ENCODE results near the gene VAV1.
"Not testable (repeated sequence)": the region's sequence is repeated elsewhere in the genome, so short reads cannot be mapped to it uniquely, and the experiment has no call there.

Gene VAV1

DNA sequence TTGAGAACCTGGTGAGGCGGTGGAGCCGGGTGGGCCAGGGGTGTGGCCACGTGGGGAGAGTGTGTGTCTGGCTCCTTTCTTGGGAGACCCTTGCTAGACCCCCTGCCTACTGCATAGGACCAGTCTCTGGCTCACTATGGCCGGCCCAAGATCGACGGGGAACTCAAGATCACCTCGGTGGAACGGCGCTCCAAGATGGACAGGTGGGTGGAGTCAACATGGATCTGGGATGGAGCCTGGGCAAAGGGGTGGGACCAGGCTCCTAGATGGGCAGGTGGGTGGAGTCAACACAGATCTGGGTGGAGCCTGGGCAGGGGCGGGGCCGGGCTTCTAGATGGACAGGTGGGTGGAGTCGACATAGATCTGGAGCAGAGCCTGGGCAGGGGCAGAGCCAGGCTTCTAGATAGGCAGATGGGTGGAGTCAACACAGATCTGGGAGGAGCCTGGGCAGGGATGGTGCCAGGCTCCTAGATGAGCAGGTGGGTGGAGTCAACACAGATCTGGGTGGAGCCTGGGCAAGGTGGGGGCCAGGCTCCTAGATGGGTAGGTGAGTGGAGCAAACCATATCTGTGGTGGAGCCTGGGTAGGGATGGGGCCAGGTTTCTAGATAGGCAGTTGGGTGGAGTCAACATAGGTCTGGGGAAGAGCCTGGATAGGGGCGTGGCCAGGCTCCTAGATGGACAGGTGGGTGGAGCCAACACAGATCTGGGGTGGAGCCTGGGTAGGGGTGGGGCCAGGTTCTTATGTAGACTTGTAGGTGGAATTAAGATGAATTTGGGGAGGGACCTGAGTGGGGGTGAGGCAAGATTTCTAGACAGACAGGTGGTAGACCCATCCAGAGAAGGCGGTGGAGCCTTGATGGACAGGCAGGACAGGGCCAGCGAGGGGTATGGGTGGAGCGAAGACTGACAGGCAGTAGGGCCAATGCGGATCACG lies 56.5 kb downstream of the VAV1 start:
- ATAC-seq (peak; percentile 83), DNase-seq (peak; percentile 41 to 47)
- Mint-ChIP-seq H3K9me3 (no peaks in the 10 kb centered on the region), H3K4me1 (peaks cover 14% of the 10 kb centered on the region), H3K4me3 (no peak overlapping the region), H3K27ac (peak overlapping the region; percentile 31 to 61), H3K27me3 (no peaks in the 10 kb centered on the region)

DNA sequence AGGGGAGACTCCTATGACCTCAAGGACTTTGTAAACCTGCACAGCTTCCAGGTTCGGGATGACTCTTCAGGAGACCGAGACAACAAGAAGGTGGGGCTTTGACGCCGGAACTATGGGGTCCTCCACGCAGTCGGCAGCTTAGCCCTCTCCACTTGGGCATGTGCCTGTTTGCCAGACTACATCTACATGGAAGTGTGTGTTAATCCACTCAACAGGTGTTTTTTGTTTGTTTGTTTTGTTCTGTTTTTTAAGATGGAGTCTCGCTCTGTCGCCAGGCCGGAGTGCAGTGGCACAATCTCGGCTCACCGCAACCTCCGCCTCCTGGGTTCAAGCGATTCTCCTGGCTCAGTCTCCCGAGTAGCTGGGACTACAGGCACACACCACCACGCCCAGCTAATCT lies 57.3 kb downstream of the VAV1 start:
- H3K4me1 Mint-ChIP-seq: peaks cover 14% of the 10 kb centered on the region
- ATAC-seq, DNase-seq, H3K4me3 Mint-ChIP-seq, H3K27me3 Mint-ChIP-seq, H3K27ac Mint-ChIP-seq, H3K9me3 Mint-ChIP-seq: not testable (repeated sequence)

DNA sequence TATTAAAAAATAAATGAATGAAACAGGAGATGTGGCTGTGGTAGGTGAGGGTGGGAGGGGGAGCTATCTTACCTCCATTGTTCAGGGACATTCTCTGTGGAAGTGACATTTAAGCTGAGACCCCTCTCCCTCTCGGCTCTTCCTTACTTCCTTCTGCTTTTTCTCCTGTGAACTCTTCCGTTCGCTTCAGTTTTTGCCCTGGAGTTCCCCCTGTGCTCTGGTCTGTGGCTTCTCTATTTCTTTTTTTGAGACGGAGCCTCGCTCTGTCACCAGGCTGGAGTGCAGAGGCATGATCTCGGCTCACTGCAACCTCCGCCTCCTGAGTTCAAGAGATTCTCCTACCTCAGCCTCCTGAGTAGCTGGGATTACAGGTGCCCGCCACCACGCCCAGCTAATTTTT lies 58.6 kb downstream of the VAV1 start:
- not testable (repeated sequence) for DNase-seq, H3K4me3 Mint-ChIP-seq, H3K9me3 Mint-ChIP-seq, H3K27me3 Mint-ChIP-seq, ATAC-seq
- Mint-ChIP-seq H3K27ac (peak overlapping the region in 1 of 2 donors; percentile 92), H3K4me1 (peaks cover 15% of the 10 kb centered on the region)

DNA sequence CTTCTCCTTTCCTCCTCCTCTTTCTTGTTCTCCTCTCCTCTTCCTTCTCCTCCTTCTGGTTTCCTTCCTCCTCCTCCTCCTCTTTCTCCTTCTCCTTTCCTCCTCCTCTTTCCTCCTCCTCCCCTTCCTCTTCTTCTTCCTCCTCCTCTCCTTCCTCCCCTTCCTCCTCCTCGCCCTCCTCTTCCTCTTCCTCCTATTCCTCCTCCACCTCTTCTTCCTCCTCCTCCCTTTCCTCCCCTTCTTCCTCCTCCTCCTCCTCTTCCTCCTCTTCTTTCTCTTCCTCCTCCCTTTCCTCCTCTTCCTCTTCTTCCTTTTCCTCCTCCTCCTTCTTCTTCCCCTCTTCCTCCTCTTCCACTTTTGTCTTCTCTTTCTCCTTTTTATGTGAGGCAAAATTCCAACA lies 59.9 kb downstream of the VAV1 start:
- ATAC-seq: no peak
- Mint-ChIP-seq H3K4me1 (peaks cover 29% of the 10 kb centered on the region), H3K27me3 (no peaks in the 10 kb centered on the region), H3K9me3 (no peaks in the 10 kb centered on the region), H3K27ac (peak overlapping the region; percentile 50 to 66), H3K4me3 (no peak overlapping the region)
- no peak for DNase-seq

DNA sequence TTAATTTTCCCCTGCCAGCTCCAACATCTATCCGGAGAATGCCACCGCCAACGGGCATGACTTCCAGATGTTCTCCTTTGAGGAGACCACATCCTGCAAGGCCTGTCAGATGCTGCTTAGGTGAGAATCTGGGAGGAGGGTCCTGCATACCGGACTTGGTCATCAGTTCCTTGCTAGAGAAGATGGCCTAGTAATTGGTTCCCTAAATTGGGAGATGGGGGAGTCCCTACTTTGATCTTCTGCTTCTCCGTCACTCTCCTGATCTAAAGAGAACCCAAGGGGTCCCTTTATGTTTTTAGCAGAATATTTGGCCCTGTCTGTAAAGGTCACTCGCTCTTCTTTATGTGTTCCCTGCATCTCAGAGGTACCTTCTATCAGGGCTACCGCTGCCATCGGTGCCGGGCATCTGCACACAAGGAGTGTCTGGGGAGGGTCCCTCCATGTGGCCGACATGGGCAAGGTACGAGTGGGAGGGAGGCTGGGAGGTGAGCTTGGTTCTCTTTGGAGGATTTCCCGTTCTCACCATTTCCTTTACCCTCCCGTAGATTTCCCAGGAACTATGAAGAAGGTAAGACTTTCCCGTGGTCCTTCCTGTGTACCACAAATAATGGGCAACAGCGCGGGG lies 60.8 kb downstream of the VAV1 start:
- Mint-ChIP-seq H3K27me3 (no peaks in the 10 kb centered on the region), H3K9me3 (no peaks in the 10 kb centered on the region), H3K4me1 (peaks cover 33% of the 10 kb centered on the region), H3K27ac (no peak overlapping the region), H3K4me3 (no peak overlapping the region)
- DNase-seq (no peak), ATAC-seq (no peak)

- Mint-ChIP-seq H3K4me3 (no peak overlapping the region), H3K27me3 (no peaks in the 10 kb centered on the region), H3K27ac (no peak overlapping the region), H3K9me3 (no peaks in the 10 kb centered on the region), H3K4me1 (peaks cover 27% of the 10 kb centered on the region)
- ATAC-seq: no peak
- DNase-seq: no peak
These were observed 61.9 kb downstream of the VAV1 start for GRCh38 chr19:6834433-6834832.

DNA sequence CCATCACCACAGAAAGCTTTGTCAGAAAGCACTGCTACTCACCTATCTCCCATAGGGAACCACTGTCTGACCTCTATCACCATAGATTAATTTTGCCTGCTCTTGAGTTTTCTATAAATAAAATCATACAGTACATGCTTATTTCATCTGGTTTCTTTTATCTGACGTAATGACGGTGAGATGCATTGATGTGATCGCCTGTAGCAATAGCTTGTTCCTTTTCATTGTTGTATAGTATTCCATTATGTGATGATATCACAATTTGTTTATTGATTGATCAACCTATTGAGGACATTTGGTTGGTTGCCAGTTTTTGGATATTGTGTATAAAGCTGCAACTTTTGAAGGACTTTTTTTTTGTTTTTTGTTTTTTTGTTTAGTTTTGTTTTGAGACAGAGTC lies 63.0 kb downstream of the VAV1 start:
- H3K4me3 Mint-ChIP-seq: no peak overlapping the region
- peaks cover 27% of the 10 kb centered on the region for H3K4me1 Mint-ChIP-seq
- H3K9me3 Mint-ChIP-seq: no peaks in the 10 kb centered on the region
- no peak for ATAC-seq
- no peak for DNase-seq
- no peak overlapping the region for H3K27ac Mint-ChIP-seq
- no peaks in the 10 kb centered on the region for H3K27me3 Mint-ChIP-seq

- peak overlapping the region; percentile 54 to 66 for H3K4me3 Mint-ChIP-seq
These were observed 65.0 kb downstream of the VAV1 start for GRCh38 chr19:6837525-6837924.

GRCh38 chr19:6838062-6838655 lies 65.7 kb downstream of the VAV1 start:
- Mint-ChIP-seq H3K9me3 (no peaks in the 10 kb centered on the region), H3K4me1 (peaks cover 27% of the 10 kb centered on the region), H3K27ac (peak overlapping the region; percentile 3 to 90), H3K4me3 (peak overlapping the region; percentile 1 to 6), H3K27me3 (no peaks in the 10 kb centered on the region)
- ATAC-seq (no peak), DNase-seq (no peak)

More at GRCh38 chr19:6837525-6837924, 65.0 kb downstream of the VAV1 start:
- Mint-ChIP-seq H3K27me3 (no peaks in the 10 kb centered on the region), H3K27ac (peak overlapping the region; percentile 94 to 99), H3K4me1 (peaks cover 27% of the 10 kb centered on the region), H3K9me3 (no peaks in the 10 kb centered on the region)
- peak; percentile 15 for ATAC-seq
- no peak for DNase-seq

DNA sequence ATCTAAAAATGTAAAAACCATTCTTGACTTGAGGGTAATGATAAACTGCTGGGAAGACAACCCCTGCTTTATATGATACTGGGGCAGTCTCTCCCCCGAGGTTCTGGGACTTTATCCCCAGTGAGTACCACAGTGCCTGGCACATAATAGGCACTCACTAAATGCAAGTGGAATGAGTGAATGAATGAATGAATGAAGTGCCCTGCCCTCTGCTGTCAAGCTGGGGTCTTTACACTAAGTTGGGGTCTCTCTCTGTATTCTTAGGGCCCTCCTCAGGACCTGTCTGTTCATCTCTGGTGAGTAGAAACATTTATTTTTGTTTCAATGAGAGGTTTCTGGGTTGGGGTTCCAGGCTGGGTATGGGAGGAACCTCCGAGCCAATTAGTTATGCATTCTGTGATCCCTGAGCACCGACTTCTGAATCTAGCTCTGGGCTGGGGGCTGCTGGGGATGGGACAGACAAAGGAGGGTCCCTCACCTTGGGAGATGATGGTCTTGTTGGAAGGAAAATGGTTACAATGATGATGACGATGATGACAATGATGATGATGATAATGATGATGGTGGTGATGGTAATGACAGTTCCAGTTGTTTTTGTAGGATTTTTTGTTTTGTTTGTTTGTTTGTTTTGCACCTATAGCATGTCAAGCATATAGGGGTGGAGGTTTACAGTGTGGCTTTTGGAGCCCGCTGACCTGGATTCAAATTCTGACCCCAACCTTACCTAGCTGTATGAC lies 70.5 kb downstream of the VAV1 start:
- H3K27ac Mint-ChIP-seq: peak overlapping the region in 1 of 2 donors; percentile 80
- no peak for DNase-seq
- H3K9me3 Mint-ChIP-seq: no peaks in the 10 kb centered on the region

DNA sequence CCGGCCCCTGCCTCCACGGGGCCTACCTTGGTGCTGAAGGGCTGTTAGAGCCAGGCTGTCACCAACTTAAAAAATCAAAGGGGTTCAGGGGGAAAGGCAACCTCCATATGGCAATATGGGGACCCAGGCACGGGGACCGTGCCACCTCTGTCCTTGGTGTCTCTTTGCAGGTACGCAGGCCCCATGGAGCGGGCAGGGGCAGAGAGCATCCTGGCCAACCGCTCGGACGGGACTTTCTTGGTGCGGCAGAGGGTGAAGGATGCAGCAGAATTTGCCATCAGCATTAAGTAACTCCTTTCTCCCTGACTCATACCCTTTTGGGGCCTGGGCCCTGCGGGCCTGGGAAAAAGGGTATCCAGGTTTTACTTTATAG lies 75.3 kb downstream of the VAV1 start:
- no peak for DNase-seq
- Mint-ChIP-seq H3K4me3 (no peak overlapping the region), H3K4me1 (no peaks in the 10 kb centered on the region), H3K27ac (no peak overlapping the region), H3K9me3 (no peaks in the 10 kb centered on the region), H3K27me3 (no peaks in the 10 kb centered on the region)
- ATAC-seq: no peak

More for the DNA sequence above, 70.5 kb downstream of the VAV1 start:
- Mint-ChIP-seq H3K27me3 (no peaks in the 10 kb centered on the region), H3K4me3 (no peak overlapping the region), H3K4me1 (peaks cover 7% of the 10 kb centered on the region)
- ATAC-seq: no peak

GRCh38 chr19:6848986-6849385 lies 76.5 kb downstream of the VAV1 start:
- no peak for DNase-seq
- Mint-ChIP-seq H3K27ac (no peak overlapping the region), H3K4me3 (no peak overlapping the region), H3K27me3 (no peaks in the 10 kb centered on the region), H3K9me3 (no peaks in the 10 kb centered on the region), H3K4me1 (no peaks in the 10 kb centered on the region)
- ATAC-seq: no peak

DNA sequence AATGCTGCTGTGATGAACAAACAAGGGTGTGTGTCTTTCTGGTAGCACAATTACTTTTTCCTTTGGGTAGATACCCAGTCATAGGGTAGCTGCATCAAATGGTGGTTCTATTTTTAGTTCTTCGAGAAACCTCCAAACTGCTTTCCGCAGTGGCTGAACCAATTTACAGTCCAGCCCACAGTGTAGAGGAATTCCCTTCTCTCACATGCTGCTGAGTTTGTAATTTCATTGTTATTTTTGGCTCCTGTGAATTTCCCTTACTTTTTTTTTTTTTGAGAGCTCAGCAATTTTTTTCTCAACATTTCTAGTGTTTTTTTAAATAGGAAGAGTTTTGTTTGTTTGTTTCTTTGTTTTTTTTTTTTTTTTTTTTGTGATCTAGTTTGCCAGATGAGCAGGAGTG lies 77.4 kb downstream of the VAV1 start:
- ATAC-seq: no peak
- Mint-ChIP-seq H3K4me3 (no peak overlapping the region), H3K9me3 (no peaks in the 10 kb centered on the region), H3K27ac (no peak overlapping the region), H3K4me1 (no peaks in the 10 kb centered on the region), H3K27me3 (no peaks in the 10 kb centered on the region)
- DNase-seq: no peak

GRCh38 chr19:6851359-6851758 lies 78.9 kb downstream of the VAV1 start:
- no peaks in the 10 kb centered on the region for H3K4me1 Mint-ChIP-seq
- no peaks in the 10 kb centered on the region for H3K27me3 Mint-ChIP-seq
- DNase-seq: no peak
- H3K27ac Mint-ChIP-seq: no peak overlapping the region
- H3K9me3 Mint-ChIP-seq: no peaks in the 10 kb centered on the region
- H3K4me3 Mint-ChIP-seq: no peak overlapping the region
- no peak for ATAC-seq

- DNase-seq (no peak), ATAC-seq (no peak)
- Mint-ChIP-seq H3K27me3 (no peaks in the 10 kb centered on the region), H3K4me3 (no peak overlapping the region), H3K9me3 (no peaks in the 10 kb centered on the region), H3K4me1 (no peaks in the 10 kb centered on the region), H3K27ac (peak overlapping the region in 1 of 2 donors; percentile 49)
These were observed 79.5 kb downstream of the VAV1 start for GRCh38 chr19:6852001-6852400.
